ENCODE measurements around the gene PVALB. TPM values are rescaled to one million over a fixed set of nuclear protein-coding genes. Genes with fewer than 3 reads are reported as not detected.

PVALB gene
- total and polyA plus RNA-seq, 2 of the 4 experiments (the other 2 are of a cell fraction) = not detected

DNA sequence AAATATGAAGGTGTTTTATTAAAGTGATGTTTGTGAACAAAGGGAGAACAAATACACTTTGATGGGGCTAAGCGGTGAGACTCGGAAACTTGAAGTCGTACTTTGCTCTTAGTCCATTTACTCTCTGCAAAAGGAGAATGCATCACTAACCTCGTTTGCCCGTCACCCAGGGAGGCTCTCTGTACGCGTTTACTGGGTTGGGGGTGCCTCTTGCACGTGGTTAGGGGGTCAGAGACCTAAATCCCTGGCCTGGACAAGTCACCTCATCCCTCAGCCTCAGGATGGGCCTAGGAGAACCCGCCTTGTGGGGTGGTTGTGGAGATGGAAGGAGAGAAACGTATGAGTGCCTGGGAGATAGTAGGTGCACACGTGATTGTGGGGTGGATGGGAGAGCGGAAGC, 40.1 kb downstream of the PVALB start:
- Histone ChIP-seq H3K4me3 (ENCODE audit: insufficient read depth, low read depth, low read length) (peak overlapping the region; percentile 10; the same call in 1 of the 2 replicates), H3K27me3 (ENCODE audit: control insufficient read depth, insufficient read depth, low read length) (no peaks in the 10 kb centered on the region), H4K91ac (ENCODE audit: insufficient read depth, low read depth, low read length) (no peak overlapping the region), H3K79me1 (ENCODE audit: low read depth in 1 of 2, low read length in 2 of 2) (peaks cover 12 to 15% of the 10 kb centered on the region in 2 experiments; a peak in 3 of 4 replicates), H3K36me3 (ENCODE audit: control insufficient read depth, insufficient read depth, low read length) (0 out of 2 replicates have a peak, but pooled peaks cover 2% of the 10 kb centered on the region), H3K18ac (ENCODE audit: low read depth, low read length) (no peak overlapping the region), H2BK120ac (ENCODE audit: low read depth, low read length) (no peak overlapping the region), H2AFZ (replicated peaks; ENCODE audit: low read length, poor library complexity) (peak overlapping the region; percentile 86), H3K9ac (ENCODE audit: low read depth, low read length) (peak overlapping the region; percentile 17; the same call in 1 of the 2 replicates), H3K9me1 (ENCODE audit: insufficient read depth, low read length) (0 out of 2 replicates have a peak, but pooled peaks cover 3% of the 10 kb centered on the region), H2BK20ac (ENCODE audit: low read depth, low read length) (no peak overlapping the region), H3K27ac (ENCODE audit: insufficient read depth, low read length) (no peak overlapping the region), H4K20me1 (ENCODE audit: insufficient read depth, low read length) (no peaks in the 10 kb centered on the region), H3K9me3 (ENCODE audit: control insufficient read depth, insufficient read depth, low read length) (no peaks in the 10 kb centered on the region), H4K8ac (ENCODE audit: low read depth in 2 of 2, low read length in 2 of 2) (peak overlapping the region; percentile 77 to 90), H4K5ac (ENCODE audit: low read depth, low read length) (peak overlapping the region; percentile 58), H2AK5ac (ENCODE audit: low read depth, low read length) (peak overlapping the region; percentile 10; the same call in 1 of the 2 replicates), H3K14ac (replicated peaks; ENCODE audit: low read depth, low read length) (peak overlapping the region; percentile 67), H3K4me2 (ENCODE audit: low read depth, low read length) (peak overlapping the region; percentile 58), H3K23ac (ENCODE audit: low read depth, low read length) (no peak overlapping the region; the same call in 1 of the 2 replicates), H3K4me1 (ENCODE audit: control insufficient read depth, insufficient read depth, low read length) (peaks cover 6% of the 10 kb centered on the region), H3K4ac (ENCODE audit: low read depth, low read length) (peak overlapping the region; percentile 14), H2AK9ac (replicated peaks; ENCODE audit: low read depth, low read length, poor library complexity) (peak overlapping the region; percentile 22), H2BK5ac (ENCODE audit: low read depth, low read length, poor library complexity, severe bottlenecking) (no peak overlapping the region), H2BK15ac (ENCODE audit: low read depth, low read length) (no peak overlapping the region), H3K56ac (ENCODE audit: extremely low read depth, insufficient read depth, low read length) (no peak overlapping the region)
- ATAC-seq (ENCODE audit: low read depth) = no peak
- TF ChIP-seq CHD1 (IDR thresholded peaks at IDR 0.05; ENCODE audit: low read depth, low read length) = no peak
- TF ChIP-seq CEBPB (IDR thresholded peaks at IDR 0.05; ENCODE audit: low read depth, low read length) = no peak
- no peak for TF ChIP-seq FOS (IDR thresholded peaks at IDR 0.05; ENCODE audit: low read depth, low read length)
- no peak for TF ChIP-seq RAD21 (IDR thresholded peaks at IDR 0.05; ENCODE audit: low read length)
- TF ChIP-seq RFX5 (IDR thresholded peaks at IDR 0.05; ENCODE audit: low read depth, low read length) = no peak
- no peak for TF ChIP-seq USF2 (IDR thresholded peaks at IDR 0.05; ENCODE audit: low read depth, low read length)
- TF ChIP-seq, protein P1, sequence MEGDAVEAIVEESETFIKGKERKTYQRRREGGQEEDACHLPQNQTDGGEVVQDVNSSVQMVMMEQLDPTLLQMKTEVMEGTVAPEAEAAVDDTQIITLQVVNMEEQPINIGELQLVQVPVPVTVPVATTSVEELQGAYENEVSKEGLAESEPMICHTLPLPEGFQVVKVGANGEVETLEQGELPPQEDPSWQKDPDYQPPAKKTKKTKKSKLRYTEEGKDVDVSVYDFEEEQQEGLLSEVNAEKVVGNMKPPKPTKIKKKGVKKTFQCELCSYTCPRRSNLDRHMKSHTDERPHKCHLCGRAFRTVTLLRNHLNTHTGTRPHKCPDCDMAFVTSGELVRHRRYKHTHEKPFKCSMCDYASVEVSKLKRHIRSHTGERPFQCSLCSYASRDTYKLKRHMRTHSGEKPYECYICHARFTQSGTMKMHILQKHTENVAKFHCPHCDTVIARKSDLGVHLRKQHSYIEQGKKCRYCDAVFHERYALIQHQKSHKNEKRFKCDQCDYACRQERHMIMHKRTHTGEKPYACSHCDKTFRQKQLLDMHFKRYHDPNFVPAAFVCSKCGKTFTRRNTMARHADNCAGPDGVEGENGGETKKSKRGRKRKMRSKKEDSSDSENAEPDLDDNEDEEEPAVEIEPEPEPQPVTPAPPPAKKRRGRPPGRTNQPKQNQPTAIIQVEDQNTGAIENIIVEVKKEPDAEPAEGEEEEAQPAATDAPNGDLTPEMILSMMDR (conservative IDR thresholded peaks at IDR 0.05; ENCODE audit: low read depth, low read length) = no peak
- TF ChIP-seq, protein P2, sequence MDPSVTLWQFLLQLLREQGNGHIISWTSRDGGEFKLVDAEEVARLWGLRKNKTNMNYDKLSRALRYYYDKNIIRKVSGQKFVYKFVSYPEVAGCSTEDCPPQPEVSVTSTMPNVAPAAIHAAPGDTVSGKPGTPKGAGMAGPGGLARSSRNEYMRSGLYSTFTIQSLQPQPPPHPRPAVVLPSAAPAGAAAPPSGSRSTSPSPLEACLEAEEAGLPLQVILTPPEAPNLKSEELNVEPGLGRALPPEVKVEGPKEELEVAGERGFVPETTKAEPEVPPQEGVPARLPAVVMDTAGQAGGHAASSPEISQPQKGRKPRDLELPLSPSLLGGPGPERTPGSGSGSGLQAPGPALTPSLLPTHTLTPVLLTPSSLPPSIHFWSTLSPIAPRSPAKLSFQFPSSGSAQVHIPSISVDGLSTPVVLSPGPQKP (IDR thresholded peaks at IDR 0.05; ENCODE audit: borderline replicate concordance, low read depth, low read length) = no peak
- no peak for TF ChIP-seq NFE2L2 (IDR thresholded peaks at IDR 0.05; ENCODE audit: low read depth, low read length)
- no peak for TF ChIP-seq SMC3 (IDR thresholded peaks at IDR 0.05; ENCODE audit: low read depth, low read length)
- TF ChIP-seq MXI1 (IDR thresholded peaks at IDR 0.05; ENCODE audit: borderline replicate concordance, low read depth, low read length) = no peak
- no peak for TF ChIP-seq MAFK (IDR thresholded peaks at IDR 0.05; ENCODE audit: low read depth, low read length)
- no peak for TF ChIP-seq BHLHE40 (IDR thresholded peaks at IDR 0.05; ENCODE audit: low read depth, low read length)
- no peak for TF ChIP-seq MAZ (IDR thresholded peaks at IDR 0.05; ENCODE audit: borderline replicate concordance, low read depth, low read length)
- TF ChIP-seq POLR2A (IDR thresholded peaks at IDR 0.05; ENCODE audit: low read depth, low read length) = no peak
- TF ChIP-seq RCOR1 (IDR thresholded peaks at IDR 0.05; ENCODE audit: insufficient replicate concordance, low read length) = no peak
- intact Hi-C loops (cut with micrococcal nuclease) (no loop called here), in situ Hi-C loops (cut with MboI; ENCODE audit: low sequenced_read_pairs) (loop anchor here (10.0 kb wide), 1 partner anchor 232 kb away; no protein-coding TSS in a partner anchor), dilution Hi-C loops (cut with HindIII; ENCODE audit: low sequenced_read_pairs, unreplicated experiment) (no loop called here)
- ChIA-PET CTCF (interaction anchor here (1.6 kb wide), 1 partner anchor 19 kb away, joined by 3 read pairs; no protein-coding TSS in a partner anchor), POLR2A (ENCODE audit: unreplicated experiment) (interaction anchor here (0.5 to 1.0 kb wide), 2 partner anchors 9 to 237 kb away, joined by 3 to 4 read pairs; no protein-coding TSS in a partner anchor)
- BruUV-seq (replicated peaks) = no TSS peak
- DNase-seq = no peak
- no CpG with 5 or more reads among the region's 12 CpGs for WGBS, 2 experiments (ENCODE audit: extremely low coverage in 2 of 2, insufficient read length in 1 of 2)
